Ishikawa (cell line): ENCODE data around the gene SLC17A7.

Source experiments
- CEBPB ChIP-seq: IDR thresholded peaks from 2 replicates; pipeline ENCODE4 v1.6.1; 2012
- CREB1 ChIP-seq: IDR thresholded peaks from 2 replicates; pipeline ENCODE4 v1.6.1; 2012; ENCODE audit warnings: low read depth
- EGR1 ChIP-seq: IDR thresholded peaks from 2 replicates; pipeline ENCODE4 v1.6.1; 2012
- EP300 ChIP-seq: IDR thresholded peaks from 2 replicates; pipeline ENCODE4 v1.6.1; 2012; ENCODE audit warnings: borderline replicate concordance
- FOXM1 ChIP-seq: IDR thresholded peaks from 2 replicates; pipeline ENCODE4 v1.6.1; 2012; ENCODE audit warnings: low read depth, borderline replicate concordance
- MAX ChIP-seq: IDR thresholded peaks from 2 replicates; pipeline ENCODE4 v1.6.1; 2012
- NFIC ChIP-seq: IDR thresholded peaks from 2 replicates; pipeline ENCODE4 v1.6.1; 2012
- RAD21 ChIP-seq: IDR thresholded peaks from 2 replicates; pipeline ENCODE4 v1.6.1; 2012; ENCODE audit warnings: low read depth
- REST ChIP-seq: IDR thresholded peaks from 2 replicates; pipeline ENCODE4 v1.6.1; 2012; ENCODE audit warnings: low read depth, mild to moderate bottlenecking
- TAF1 ChIP-seq: IDR thresholded peaks from 2 replicates; pipeline ENCODE4 v1.6.1; 2012; ENCODE audit warnings: low read depth, mild to moderate bottlenecking
- TCF12 ChIP-seq: IDR thresholded peaks from 2 replicates; pipeline ENCODE4 v1.6.1; 2012; ENCODE audit warnings: low read depth
- TEAD4 ChIP-seq: IDR thresholded peaks from 2 replicates; pipeline ENCODE4 v1.6.1; 2012
- YY1 ChIP-seq: IDR thresholded peaks from 2 replicates; pipeline ENCODE4 v1.6.1; 2012; ENCODE audit warnings: low read depth
- ZBTB7A ChIP-seq: IDR thresholded peaks from 2 replicates; pipeline ENCODE4 v1.6.1; 2012; ENCODE audit warnings: low read depth
- TF ChIP-seq, protein P1 (sequence below): IDR thresholded peaks from 2 replicates; pipeline ENCODE4 v1.6.1; 2012

SLC17A7 gene

GRCh38 chr19:49453757-49454240 lies 12.5 kb upstream of the SLC17A7 start:
- TF ChIP-seq ZBTB7A: no peak
- no peak for TF ChIP-seq EP300
- no peak for TF ChIP-seq MAX
- no peak for TF ChIP-seq REST
- TF ChIP-seq EGR1: no peak
- TF ChIP-seq RAD21: no peak
- no peak for TF ChIP-seq NFIC

- TF ChIP-seq REST (no peak), YY1 (0 out of 2 replicates have a peak, but pooled peaks have one; percentile 6), EP300 (no peak), MAX (peak; percentile 93), RAD21 (no peak), ZBTB7A (no peak), EGR1 (no peak), TCF12 (no peak; the same call in none of the 2 replicates), CREB1 (no peak), TAF1 (peak; percentile 77), TEAD4 (no peak), FOXM1 (no peak), NFIC (no peak), CEBPB (no peak)
- TF ChIP-seq, protein P1, sequence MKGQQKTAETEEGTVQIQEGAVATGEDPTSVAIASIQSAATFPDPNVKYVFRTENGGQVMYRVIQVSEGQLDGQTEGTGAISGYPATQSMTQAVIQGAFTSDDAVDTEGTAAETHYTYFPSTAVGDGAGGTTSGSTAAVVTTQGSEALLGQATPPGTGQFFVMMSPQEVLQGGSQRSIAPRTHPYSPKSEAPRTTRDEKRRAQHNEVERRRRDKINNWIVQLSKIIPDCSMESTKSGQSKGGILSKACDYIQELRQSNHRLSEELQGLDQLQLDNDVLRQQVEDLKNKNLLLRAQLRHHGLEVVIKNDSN: peak; percentile 95
Observed at GRCh38 chr19:49453013-49453756, 11.9 kb upstream of the SLC17A7 start, which contains the start of gene ALDH16A1. Gene ALDH16A1, plus strand, starts transcription at chr19:49453225. Its CDS starts 107 bp downstream, at chr19:49453332.

- TF ChIP-seq CREB1 (no peak), YY1 (peak; percentile 3; the same call in 1 of the 2 replicates), ZBTB7A (no peak), MAX (peak; percentile 70), RAD21 (no peak), CEBPB (no peak), REST (no peak), EP300 (no peak), TAF1 (peak; percentile 71; the same call in 1 of the 2 replicates), FOXM1 (no peak; the same call in 1 of the 2 replicates), EGR1 (no peak), TEAD4 (no peak), NFIC (no peak), TCF12 (no peak; the same call in 1 of the 2 replicates)
- TF ChIP-seq, protein P1: no peak
Observed at GRCh38 chr19:49451430-49452181, 10.3 kb upstream of the SLC17A7 start, which contains the start of gene PIH1D1. Gene PIH1D1, minus strand, starts transcription at chr19:49451814. Its CDS starts 240 bp downstream, at chr19:49451574.
